ENCODE data around the gene CREG2.
A peak's percentile ranks its signal among the peaks of the same experiment; 100 is the strongest.

The CREG2 gene

GRCh38 chr2:101387151-101387834 lies at the start of gene CREG2:
Gene CREG2 (minus strand): TSS chr2:101387503. CDS start chr2:101387457, 46 bp downstream.
- peak; percentile 52 for DNase-seq

GRCh38 chr2:101435001-101435862 lies 47.9 kb upstream of the CREG2 start:
- DNase-seq: no peak

DNA sequence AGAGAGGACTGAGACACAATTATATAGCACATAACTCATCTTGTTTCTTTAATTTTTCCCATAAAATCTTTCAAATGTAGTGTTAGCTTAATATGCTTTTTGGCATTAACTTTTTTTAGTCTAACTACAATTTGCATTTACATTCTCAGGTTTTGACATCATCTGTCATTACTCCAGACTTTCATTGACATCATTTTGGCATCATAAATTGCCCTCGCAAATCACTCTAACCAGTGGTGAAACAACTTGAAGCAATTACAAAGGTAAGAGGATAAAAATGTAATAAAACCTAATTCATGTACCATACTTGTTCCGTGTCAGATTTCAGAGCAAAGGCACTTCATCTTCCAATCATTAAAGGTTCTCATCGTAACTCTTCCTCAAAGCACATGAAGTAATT lies 46.2 kb upstream of the CREG2 start:
- DNase-seq: no peak

- no peak for DNase-seq
Observed at GRCh38 chr2:101432411-101433181, 45.3 kb upstream of the CREG2 start.

GRCh38 chr2:101431486-101431885 lies 44.2 kb upstream of the CREG2 start:
- DNase-seq: no peak

DNA sequence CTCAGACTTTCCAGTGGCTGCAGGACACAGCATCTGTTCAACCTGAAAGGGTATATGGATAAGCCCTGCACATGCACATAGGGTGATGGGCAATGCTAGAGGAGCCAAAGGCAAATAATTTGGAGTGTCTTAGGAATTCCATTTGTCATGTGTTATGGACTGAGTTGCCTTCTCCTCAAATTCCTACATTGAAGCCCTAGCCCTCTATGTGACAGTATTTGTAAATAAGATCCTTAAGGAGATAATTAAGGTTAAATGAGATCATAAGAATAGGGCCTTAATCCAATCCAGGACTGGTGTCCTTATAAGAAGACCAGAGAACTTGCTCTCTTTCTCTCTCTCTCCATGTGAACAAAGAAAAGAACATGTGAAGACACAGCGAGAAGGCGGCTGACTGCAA lies 42.9 kb upstream of the CREG2 start:
- DNase-seq: no peak

DNA sequence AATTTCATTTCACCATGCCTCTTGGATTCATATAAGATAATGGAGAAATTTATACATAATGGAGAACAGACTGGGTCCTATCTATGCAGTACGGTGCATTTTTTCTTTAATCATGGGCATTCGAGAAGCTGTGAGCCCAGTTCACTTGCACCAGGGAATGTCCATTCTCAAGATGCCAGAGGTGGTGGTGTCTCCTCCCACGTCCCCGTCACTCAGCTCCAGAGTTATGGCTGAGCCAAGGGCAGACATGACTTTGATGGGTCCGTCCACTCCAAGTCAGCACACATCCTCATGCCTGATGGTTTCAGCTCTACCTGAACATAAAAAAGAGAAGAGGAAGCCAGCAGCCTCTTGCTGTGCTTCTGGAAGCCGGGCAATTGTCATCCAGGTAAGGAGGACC lies 42.1 kb upstream of the CREG2 start:
- no peak for DNase-seq

DNA sequence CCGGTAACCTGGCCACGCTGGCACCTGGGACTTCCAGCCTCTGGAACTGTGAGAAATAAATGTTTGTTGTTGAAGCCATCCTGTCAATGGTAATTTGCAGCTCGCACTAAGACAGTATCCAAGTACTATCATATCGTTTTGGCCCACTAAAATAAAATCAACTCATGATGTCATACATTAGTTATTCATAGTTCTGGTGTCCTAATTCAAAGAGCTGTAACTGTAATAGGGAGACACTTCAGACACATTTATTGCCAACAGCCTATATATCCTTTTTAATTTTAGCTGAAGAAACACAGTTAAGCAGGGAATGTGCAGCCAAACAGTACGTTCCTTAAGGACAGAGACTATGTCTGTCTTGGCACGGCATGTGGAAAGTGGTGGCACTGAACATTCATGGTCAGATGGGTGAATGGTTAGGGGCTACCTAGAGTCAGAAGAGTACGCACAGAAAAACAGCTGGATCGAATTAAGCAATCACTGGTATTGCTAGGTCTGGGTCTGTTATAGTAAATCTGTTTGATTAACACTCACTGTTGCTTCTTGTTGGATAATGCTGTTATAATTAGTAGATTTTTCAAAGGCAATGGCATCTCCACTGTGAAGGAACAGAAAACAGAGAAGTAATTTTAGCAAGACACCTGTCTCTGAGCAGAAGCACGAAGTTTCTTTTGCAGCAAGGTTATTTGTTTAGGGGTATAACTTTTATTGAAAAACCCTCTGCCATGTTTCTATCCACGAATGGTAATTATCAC lies 41.3 kb upstream of the CREG2 start:
- no peak for DNase-seq

DNA sequence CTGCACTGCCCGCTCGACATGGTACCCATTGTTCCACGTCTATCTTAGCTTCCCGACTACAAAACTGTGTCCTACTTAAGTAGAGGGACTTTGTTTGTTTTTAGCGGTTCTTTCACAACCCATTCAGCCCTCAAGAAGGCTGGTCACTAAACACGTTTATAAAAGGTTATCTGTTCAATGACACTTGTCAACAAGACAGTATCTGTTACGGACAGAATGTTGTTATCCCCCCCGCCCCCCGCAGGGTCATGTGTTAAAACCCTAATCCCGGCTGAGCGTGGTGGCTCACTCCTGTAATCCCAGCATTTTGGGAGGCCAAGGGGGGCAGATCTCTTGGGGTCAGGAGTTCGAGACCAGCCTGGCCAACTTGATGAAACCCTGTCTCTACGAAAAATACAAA lies 40.4 kb upstream of the CREG2 start:
- DNase-seq: no peak

GRCh38 chr2:101427240-101427639 lies 39.9 kb upstream of the CREG2 start:
- DNase-seq: no peak

DNA sequence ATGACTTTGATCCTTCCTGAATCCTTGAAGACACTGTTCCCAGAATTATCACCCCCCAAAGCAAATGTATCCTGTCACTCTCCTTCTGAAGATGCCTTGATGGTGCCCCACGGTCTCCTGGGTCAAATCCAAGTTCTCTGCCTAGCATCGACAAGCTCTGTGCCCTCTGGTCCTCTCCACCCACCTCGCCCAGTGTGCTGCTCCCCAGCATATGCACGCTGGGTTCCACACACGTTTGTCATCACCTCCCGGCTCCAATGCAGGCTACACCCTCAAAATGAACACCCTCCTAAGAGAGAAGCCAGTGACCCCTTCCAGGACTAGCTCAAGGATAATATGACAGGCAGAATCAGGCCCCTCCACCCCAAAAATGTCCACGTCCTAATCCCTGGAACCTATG lies 39.5 kb upstream of the CREG2 start:
- DNase-seq: no peak

DNA sequence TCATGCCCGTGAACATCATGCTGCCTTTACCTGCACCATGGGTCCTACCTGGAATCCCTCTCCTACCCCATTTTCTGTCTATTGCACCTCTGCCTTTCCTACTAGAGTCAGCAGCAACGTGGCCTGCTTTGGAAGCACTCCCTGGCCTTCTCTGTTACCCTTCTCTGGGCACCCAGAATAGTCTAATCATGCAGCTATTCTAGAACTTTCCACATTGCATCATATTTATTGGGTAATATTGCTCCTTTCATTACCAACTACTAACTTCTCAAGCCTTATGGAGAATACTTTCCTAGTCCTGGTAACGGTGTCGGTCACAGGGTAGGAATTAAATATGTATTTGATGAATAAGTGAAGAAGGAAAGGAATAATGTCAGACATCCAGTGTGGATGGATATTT lies 33.3 kb upstream of the CREG2 start:
- DNase-seq: no peak

- peak; percentile 48 for DNase-seq
Observed at GRCh38 chr2:101419096-101419663, 31.9 kb upstream of the CREG2 start.

GRCh38 chr2:101418460-101419095 lies 31.3 kb upstream of the CREG2 start:
- DNase-seq: no peak

DNA sequence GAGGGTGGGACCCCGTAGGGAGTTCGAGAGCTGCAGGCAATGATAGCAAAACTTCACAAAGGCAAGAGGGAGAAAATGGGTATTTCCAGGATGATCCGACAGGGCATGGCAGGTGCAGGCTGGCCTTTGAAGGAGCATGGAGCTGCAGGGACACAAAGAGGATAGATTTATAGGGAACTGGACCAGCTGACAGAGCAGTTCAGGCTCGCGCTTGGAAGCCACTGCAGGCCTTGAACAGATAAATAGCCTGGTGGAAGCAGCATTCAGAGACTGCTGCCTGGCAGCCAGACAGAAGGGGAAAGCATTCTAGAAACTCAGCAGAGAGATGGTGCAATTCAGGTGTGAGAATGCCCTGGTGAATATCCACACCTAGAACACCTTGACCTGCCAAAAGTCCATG lies 29.3 kb upstream of the CREG2 start:
- no peak for DNase-seq

DNA sequence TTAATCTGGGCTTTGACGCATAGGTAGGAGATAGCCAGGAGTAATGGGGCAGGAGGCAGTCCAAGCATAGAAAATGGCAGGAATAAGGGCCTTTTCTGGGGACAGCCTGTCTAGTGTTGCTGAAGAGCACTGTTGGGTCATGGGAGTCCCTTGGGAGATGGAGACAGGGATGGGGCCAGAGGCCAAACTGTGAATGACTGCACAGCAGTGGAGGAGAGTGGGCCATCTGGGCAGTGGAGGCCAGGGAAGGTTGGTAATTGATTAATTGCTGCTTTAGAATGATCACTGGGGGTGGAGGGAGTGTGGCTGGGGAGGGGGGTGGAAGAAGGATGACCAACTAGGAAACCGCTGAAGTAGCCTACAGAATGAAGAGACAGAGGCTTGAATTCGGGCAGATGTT lies 28.6 kb upstream of the CREG2 start:
- DNase-seq: no peak

GRCh38 chr2:101415220-101415619 lies 27.9 kb upstream of the CREG2 start:
- DNase-seq: no peak

DNA sequence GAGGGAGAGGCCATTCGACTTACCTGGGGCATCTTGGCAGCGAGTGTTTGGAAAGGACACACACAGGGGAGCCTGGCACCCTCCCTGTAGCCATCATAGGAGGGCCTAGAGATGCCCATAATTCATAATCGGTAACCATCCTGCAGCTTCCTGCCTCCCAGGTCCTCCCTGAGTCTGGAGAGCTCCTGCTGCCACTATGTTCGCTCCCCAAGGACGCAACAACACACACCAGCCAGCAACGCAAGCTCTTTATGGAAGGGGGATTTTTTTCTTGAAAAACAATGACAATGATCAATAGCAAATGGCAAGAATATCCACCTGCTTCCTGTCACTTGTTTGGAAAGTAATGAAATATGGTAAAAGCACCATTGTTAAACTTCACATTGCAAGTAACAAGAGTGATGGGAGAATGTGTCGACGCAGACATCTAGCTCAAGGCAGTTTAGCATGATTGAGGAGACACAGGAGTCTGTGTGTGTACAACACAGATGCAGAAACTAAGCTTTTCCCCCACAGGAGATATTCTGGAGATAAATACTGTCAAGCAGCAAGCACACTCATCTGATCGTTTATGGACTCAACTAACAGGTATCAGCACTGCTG lies 24.9 kb upstream of the CREG2 start:
- DNase-seq: no peak

GRCh38 chr2:101410746-101411145 lies 23.4 kb upstream of the CREG2 start:
- DNase-seq: no peak

DNA sequence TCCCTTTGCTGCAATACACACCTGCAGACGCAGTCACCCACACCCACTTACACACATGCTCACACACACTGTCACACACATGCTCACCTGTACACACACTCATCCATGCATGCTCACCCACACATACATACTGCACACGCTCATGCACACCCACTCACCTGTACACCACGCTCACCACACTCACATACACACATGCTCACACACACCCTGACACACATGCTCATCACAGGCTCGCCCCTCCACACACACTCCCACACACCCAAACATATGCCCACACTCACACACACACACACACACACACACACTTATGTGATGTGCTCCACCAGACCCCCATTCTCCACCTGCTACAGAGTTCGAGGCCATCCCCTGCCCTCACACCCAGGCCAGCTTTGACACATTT lies 22.8 kb upstream of the CREG2 start:
- DNase-seq: no peak

DNA sequence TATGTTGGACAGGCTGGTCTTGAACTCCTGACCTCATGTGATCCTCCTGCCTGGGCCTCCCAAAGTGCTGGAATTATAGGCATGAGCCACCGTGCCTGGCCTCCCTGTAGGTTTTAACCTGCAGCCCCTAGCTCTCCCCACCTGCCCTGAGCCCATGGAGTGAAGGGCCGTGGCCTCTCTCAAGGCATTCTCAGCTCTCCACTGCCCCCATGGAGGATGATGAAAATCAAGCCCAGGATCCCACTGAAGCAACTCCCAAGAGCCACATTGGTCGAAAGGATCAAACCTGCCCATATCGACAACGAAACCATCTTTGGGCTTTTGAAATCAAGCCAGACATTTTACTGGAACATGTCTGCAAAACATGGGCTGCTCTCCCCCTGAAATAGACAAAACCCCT lies 22.4 kb upstream of the CREG2 start:
- DNase-seq: no peak

GRCh38 chr2:101408925-101409324 lies 21.6 kb upstream of the CREG2 start:
- DNase-seq: no peak

Data from stimulated activated CD4-positive, alpha-beta T cell treated with anti-CD3 and anti-CD28 coated beads, Interleukin-1b, Interleukin-23, amount 100 ng/mL, for 48 hours (primary cell).